ENCODE data around the gene CTSF.
"Not testable (repeated sequence)": the region's sequence is repeated elsewhere in the genome, so short reads cannot be mapped to it uniquely, and the experiment has no call there.

The CTSF gene

GRCh38 chr11:66545701-66546367 lies 22.6 kb downstream of the CTSF start, which contains the start of gene ZDHHC24:
ZDHHC24 (minus strand) TSS chr11:66546048; CDS start chr11:66546003, 45 bp downstream.
- Mint-ChIP-seq H3K4me1 (ENCODE audit: low read depth) (peaks cover 41% of the 10 kb centered on the region), H3K9me3 (no peaks in the 10 kb centered on the region)

GRCh38 chr11:66544952-66545351 lies 23.5 kb downstream of the CTSF start:
- Mint-ChIP-seq H3K36me3 (ENCODE audit: low read depth) (peaks cover 37% of the 10 kb centered on the region), H3K4me1 (ENCODE audit: low read depth) (peaks cover 41% of the 10 kb centered on the region), H3K27ac (peak overlapping the region; percentile 76), H3K27me3 (peaks cover 33% of the 10 kb centered on the region), H3K4me3 (peak overlapping the region; percentile 79)
- H3K9me3 Mint-ChIP-seq; intact Hi-C loops (cut with micrococcal nuclease): not testable (repeated sequence)

More at GRCh38 chr11:66545701-66546367, 22.6 kb downstream of the CTSF start, which contains the start of gene ZDHHC24:
- intact Hi-C loops (cut with micrococcal nuclease): loop anchor here (1.0 kb wide), 1 partner anchor 132 kb away; no protein-coding TSS in a partner anchor
- H3K36me3 Mint-ChIP-seq (ENCODE audit: low read depth): peaks cover 29% of the 10 kb centered on the region
- H3K27me3 Mint-ChIP-seq: peaks cover 35% of the 10 kb centered on the region
- peak within 1 kb of the TSS; percentile 79 for H3K4me3 Mint-ChIP-seq
- peak within 1 kb of the TSS; percentile 76 for H3K27ac Mint-ChIP-seq

GRCh38 chr11:66543263-66544107 lies 24.9 kb downstream of the CTSF start:
- intact Hi-C loops (cut with micrococcal nuclease): no loop called here
- peak overlapping the region; percentile 76 for H3K27ac Mint-ChIP-seq

GRCh38 chr11:66542362-66542761 lies 26.0 kb downstream of the CTSF start:
- Mint-ChIP-seq H3K36me3 (ENCODE audit: low read depth) (peaks cover 63% of the 10 kb centered on the region), H3K27me3 (peaks cover 13% of the 10 kb centered on the region), H3K27ac (peak overlapping the region; percentile 76), H3K4me1 (ENCODE audit: low read depth) (peaks cover 41% of the 10 kb centered on the region), H3K4me3 (peak overlapping the region; percentile 11), H3K9me3 (no peaks in the 10 kb centered on the region)
- intact Hi-C loops (cut with micrococcal nuclease): no loop called here

More at GRCh38 chr11:66543263-66544107, 24.9 kb downstream of the CTSF start:
- H3K36me3 Mint-ChIP-seq (ENCODE audit: low read depth): peaks cover 52% of the 10 kb centered on the region
- peaks cover 41% of the 10 kb centered on the region for H3K4me1 Mint-ChIP-seq (ENCODE audit: low read depth)
- H3K4me3 Mint-ChIP-seq: peak overlapping the region; percentile 18
- H3K9me3 Mint-ChIP-seq: no peaks in the 10 kb centered on the region
- peaks cover 21% of the 10 kb centered on the region for H3K27me3 Mint-ChIP-seq

GRCh38 chr11:66541892-66542291 lies 26.5 kb downstream of the CTSF start:
- Mint-ChIP-seq H3K4me3 (peak overlapping the region; percentile 11), H3K36me3 (ENCODE audit: low read depth) (peaks cover 68% of the 10 kb centered on the region), H3K4me1 (ENCODE audit: low read depth) (peaks cover 41% of the 10 kb centered on the region), H3K27me3 (peaks cover 8% of the 10 kb centered on the region), H3K27ac (peak overlapping the region; percentile 76), H3K9me3 (no peaks in the 10 kb centered on the region)
- intact Hi-C loops (cut with micrococcal nuclease): no loop called here

GRCh38 chr11:66540598-66540997 lies 27.8 kb downstream of the CTSF start:
- intact Hi-C loops (cut with micrococcal nuclease); H3K4me3 Mint-ChIP-seq; H3K9me3 Mint-ChIP-seq; H3K27ac Mint-ChIP-seq; H3K27me3 Mint-ChIP-seq: not testable (repeated sequence)
- Mint-ChIP-seq H3K36me3 (ENCODE audit: low read depth) (peaks cover 81% of the 10 kb centered on the region), H3K4me1 (ENCODE audit: low read depth) (peaks cover 41% of the 10 kb centered on the region)

GRCh38 chr11:66539870-66540213 lies 28.6 kb downstream of the CTSF start:
- no peaks in the 10 kb centered on the region for H3K9me3 Mint-ChIP-seq
- intact Hi-C loops (cut with micrococcal nuclease): no loop called here
- peaks cover 35% of the 10 kb centered on the region for H3K4me1 Mint-ChIP-seq (ENCODE audit: low read depth)
- no peak overlapping the region for H3K4me3 Mint-ChIP-seq
- H3K27me3 Mint-ChIP-seq: no peaks in the 10 kb centered on the region
- H3K27ac Mint-ChIP-seq: no peak overlapping the region
- H3K36me3 Mint-ChIP-seq (ENCODE audit: low read depth): peaks cover 89% of the 10 kb centered on the region

GRCh38 chr11:66539170-66539869 lies 29.1 kb downstream of the CTSF start:
- intact Hi-C loops (cut with micrococcal nuclease): no loop called here
- peaks cover 32% of the 10 kb centered on the region for H3K4me1 Mint-ChIP-seq (ENCODE audit: low read depth)
- no peak overlapping the region for H3K27ac Mint-ChIP-seq
- H3K9me3 Mint-ChIP-seq: no peaks in the 10 kb centered on the region
- H3K4me3 Mint-ChIP-seq: no peak overlapping the region
- H3K36me3 Mint-ChIP-seq (ENCODE audit: low read depth): peaks cover 93% of the 10 kb centered on the region
- no peaks in the 10 kb centered on the region for H3K27me3 Mint-ChIP-seq

GRCh38 chr11:66532784-66533183 lies 35.6 kb downstream of the CTSF start:
- H3K4me1 Mint-ChIP-seq (ENCODE audit: low read depth): peaks cover 6% of the 10 kb centered on the region
- intact Hi-C loops (cut with micrococcal nuclease): no loop called here
- no peak overlapping the region for H3K27ac Mint-ChIP-seq
- no peaks in the 10 kb centered on the region for H3K27me3 Mint-ChIP-seq
- H3K9me3 Mint-ChIP-seq: no peaks in the 10 kb centered on the region
- H3K36me3 Mint-ChIP-seq (ENCODE audit: low read depth): peaks cover 85% of the 10 kb centered on the region
- no peak overlapping the region for H3K4me3 Mint-ChIP-seq

- H3K9me3 Mint-ChIP-seq: no peaks in the 10 kb centered on the region
- no peak overlapping the region for H3K4me3 Mint-ChIP-seq
- peaks cover 80% of the 10 kb centered on the region for H3K36me3 Mint-ChIP-seq (ENCODE audit: low read depth)
- peaks cover 6% of the 10 kb centered on the region for H3K4me1 Mint-ChIP-seq (ENCODE audit: low read depth)
- intact Hi-C loops (cut with micrococcal nuclease): no loop called here
- no peak overlapping the region for H3K27ac Mint-ChIP-seq
- no peaks in the 10 kb centered on the region for H3K27me3 Mint-ChIP-seq
Measured at GRCh38 chr11:66531841-66532240, 36.6 kb downstream of the CTSF start.

- Mint-ChIP-seq H3K27ac (no peak overlapping the region), H3K27me3 (no peaks in the 10 kb centered on the region), H3K36me3 (ENCODE audit: low read depth) (peaks cover 80% of the 10 kb centered on the region), H3K4me1 (ENCODE audit: low read depth) (peaks cover 6% of the 10 kb centered on the region), H3K4me3 (no peak overlapping the region), H3K9me3 (no peaks in the 10 kb centered on the region)
- intact Hi-C loops (cut with micrococcal nuclease): no loop called here
Measured at GRCh38 chr11:66530927-66531709, 37.3 kb downstream of the CTSF start.

GRCh38 chr11:66529655-66530054 lies 38.8 kb downstream of the CTSF start:
- no peak overlapping the region for H3K27ac Mint-ChIP-seq
- H3K4me3 Mint-ChIP-seq: no peak overlapping the region
- peaks cover 6% of the 10 kb centered on the region for H3K4me1 Mint-ChIP-seq (ENCODE audit: low read depth)
- H3K27me3 Mint-ChIP-seq: no peaks in the 10 kb centered on the region
- no peaks in the 10 kb centered on the region for H3K9me3 Mint-ChIP-seq
- H3K36me3 Mint-ChIP-seq (ENCODE audit: low read depth): peaks cover 68% of the 10 kb centered on the region
- intact Hi-C loops (cut with micrococcal nuclease): no loop called here

- intact Hi-C loops (cut with micrococcal nuclease): no loop called here
- H3K36me3 Mint-ChIP-seq (ENCODE audit: low read depth): peaks cover 70% of the 10 kb centered on the region
- no peak overlapping the region for H3K27ac Mint-ChIP-seq
- H3K4me1 Mint-ChIP-seq (ENCODE audit: low read depth): peaks cover 6% of the 10 kb centered on the region
- H3K9me3 Mint-ChIP-seq: no peaks in the 10 kb centered on the region
- no peak overlapping the region for H3K4me3 Mint-ChIP-seq
- no peaks in the 10 kb centered on the region for H3K27me3 Mint-ChIP-seq
Measured at GRCh38 chr11:66529069-66529468, 39.3 kb downstream of the CTSF start.

All from dendritic cell treated with granulocyte-macrophage colony-stimulating factor and Interleukin-4, amounts not matched to agents 40 ng/mL and 50 ng/mL, for 4 days (primary cell).